ENCODE data around the gene STX18.
A peak's percentile ranks its signal among the peaks of the same experiment; 100 is the strongest.
"Not testable (repeated sequence)": the region's sequence is repeated elsewhere in the genome, so short reads cannot be mapped to it uniquely, and the experiment has no call there.

STX18 gene

GRCh38 chr4:4438891-4439290, 103.0 kb downstream of the STX18 start:
- no peak for DNase-seq (ENCODE audit: low read depth in 2 of 2)

GRCh38 chr4:4437798-4438470, 103.9 kb downstream of the STX18 start:
- no peak for DNase-seq (ENCODE audit: low read depth in 2 of 2)

- DNase-seq (ENCODE audit: low read depth in 2 of 2) = no peak
Measured at GRCh38 chr4:4436244-4436823, 105.5 kb downstream of the STX18 start.

- no peak for DNase-seq (ENCODE audit: low read depth in 2 of 2)
Measured at GRCh38 chr4:4433941-4434340, 107.9 kb downstream of the STX18 start.

- no peak for DNase-seq (ENCODE audit: low read depth in 2 of 2)
Measured at GRCh38 chr4:4432341-4433125, 109.3 kb downstream of the STX18 start.

GRCh38 chr4:4430492-4431195, 111.2 kb downstream of the STX18 start:
- DNase-seq (ENCODE audit: low read depth in 2 of 2) = peak; percentile 12 to 25

GRCh38 chr4:4428966-4429875, 112.6 kb downstream of the STX18 start:
- no peak for DNase-seq (ENCODE audit: low read depth in 2 of 2)

GRCh38 chr4:4427886-4428285, 114.0 kb downstream of the STX18 start:
- DNase-seq (ENCODE audit: low read depth in 2 of 2) = no peak

GRCh38 chr4:4427121-4427870, 114.6 kb downstream of the STX18 start:
- no peak for DNase-seq (ENCODE audit: low read depth in 2 of 2)

- DNase-seq (ENCODE audit: low read depth in 2 of 2) = no peak
Measured at GRCh38 chr4:4426511-4427120, 115.2 kb downstream of the STX18 start.

- DNase-seq (ENCODE audit: low read depth in 2 of 2) = no peak
Measured at GRCh38 chr4:4425696-4426095, 116.2 kb downstream of the STX18 start.

- no peak for DNase-seq (ENCODE audit: low read depth in 2 of 2)
Measured at GRCh38 chr4:4425119-4425690, 116.6 kb downstream of the STX18 start.

- no peak for DNase-seq (ENCODE audit: low read depth in 2 of 2)
Measured at GRCh38 chr4:4424499-4425115, 117.2 kb downstream of the STX18 start.

GRCh38 chr4:4423706-4424498, 117.9 kb downstream of the STX18 start:
- DNase-seq (ENCODE audit: low read depth in 2 of 2) = no peak

- DNase-seq (ENCODE audit: low read depth in 2 of 2) = no peak
Measured at GRCh38 chr4:4422856-4423499, 118.9 kb downstream of the STX18 start.

GRCh38 chr4:4422117-4422516, 119.7 kb downstream of the STX18 start:
- not testable (repeated sequence) for DNase-seq (ENCODE audit: low read depth in 2 of 2)

GRCh38 chr4:4421356-4421755, 120.5 kb downstream of the STX18 start:
- DNase-seq (ENCODE audit: low read depth in 2 of 2) = no peak

- DNase-seq (ENCODE audit: low read depth in 2 of 2) = no peak
Measured at GRCh38 chr4:4420421-4420820, 121.4 kb downstream of the STX18 start.
